H1 (cell line): ENCODE measurements around the gene POF1B. TPM values are rescaled to one million over a fixed set of nuclear protein-coding genes. Genes with fewer than 3 reads are reported as not detected.

Experiments used
- CTCF ChIA-PET: fragments of 300-600 bp; sonication (Branson Sonifier 250); formaldehyde crosslinking; loops from one replicate; lab custom pipeline; 2021; ENCODE audit not compliant: partially characterized antibody; lab: Charles Lee
- POLR2A ChIA-PET: fragments of 300-600 bp; sonication (Branson Sonifier 250); formaldehyde crosslinking; loops from one replicate; lab custom pipeline; 2021; ENCODE audit warnings: inconsistent platforms; ENCODE audit not compliant: partially characterized antibody; lab: Charles Lee
- DNase-seq, 2 experiments: peaks; one replicate each; pipeline versions ENCODE4 v3.0.0 to v3.0.0-alpha.2; 2010 to 2022; ENCODE audit warnings: low spot score in 2 of 2, low read depth in 1 of 2, mixed read lengths in 1 of 2
- FAIRE-seq: peaks from 2 replicates; lab custom pipeline; 2011; peaks lifted over from hg19 to GRCh38; lab: Jason Lieb, UNC
- H2AFZ ChIP-seq: 2 replicates; pipeline ENCODE4 v1.8.1; 2012; ENCODE audit warnings: low read length, inconsistent platforms
- H2AK5ac ChIP-seq: 2 replicates; pipeline ENCODE4 v1.6.1; 2013; ENCODE audit warnings: low read depth, low read length
- H2BK120ac ChIP-seq: replicated peaks from 2 replicates; pipeline ENCODE3; 2013; ENCODE audit warnings: low read depth, low read length, inconsistent platforms
- H2BK12ac ChIP-seq: 2 replicates; pipeline ENCODE4 v1.6.1; 2013; ENCODE audit warnings: low read depth, low read length
- H2BK15ac ChIP-seq: 2 replicates; pipeline ENCODE4 v1.6.1; 2013; ENCODE audit warnings: low read length
- H2BK20ac ChIP-seq: 2 replicates; pipeline ENCODE4 v1.6.1; 2013; ENCODE audit warnings: low read length
- H2BK5ac ChIP-seq: 2 replicates; pipeline ENCODE4 v1.6.1; 2013; ENCODE audit warnings: low read depth, low read length
- H3K14ac ChIP-seq: 2 replicates; pipeline ENCODE4 v1.6.1; 2013; ENCODE audit warnings: inconsistent platforms; ENCODE audit not compliant: insufficient read length
- H3K18ac ChIP-seq: 2 replicates; pipeline ENCODE4 v1.6.1; 2013; ENCODE audit warnings: low read length; ENCODE audit errors: extremely low read depth
- H3K23ac ChIP-seq: 2 replicates; pipeline ENCODE4 v1.6.1; 2013; ENCODE audit warnings: inconsistent platforms; ENCODE audit not compliant: insufficient read length
- H3K23me2 ChIP-seq: 2 replicates; pipeline ENCODE4 v1.6.1; 2013; ENCODE audit warnings: low read depth, low read length
- H3K27ac ChIP-seq: 2 replicates; pipeline ENCODE4 v1.6.1; 2011; ENCODE audit warnings: low read depth, low read length, inconsistent platforms
- H3K27me3 ChIP-seq, 4 experiments: replicated peaks in 1 of 4; 1 replicate in 1 of 4; 2 replicates in 3 of 4; pipeline versions ENCODE4 v1.6.1 to v1.8.1; 2011 to 2013; ENCODE audit warnings: low read length in 3 of 4, mild to moderate bottlenecking in 3 of 4, inconsistent platforms in 2 of 4, mixed read lengths in 2 of 4, moderate library complexity in 1 of 4; ENCODE audit not compliant: control insufficient read depth in 3 of 4, insufficient read depth in 3 of 4; ENCODE audit errors: extremely low read depth in 1 of 4
- H3K36me3 ChIP-seq, 4 experiments: 2 replicates each; pipeline versions ENCODE4 v1.6.1 to v1.8.1; 2011 to 2013; ENCODE audit warnings: mild to moderate bottlenecking in 4 of 4, low read length in 3 of 4, moderate library complexity in 2 of 4, control low read depth in 1 of 4, inconsistent platforms in 1 of 4; ENCODE audit not compliant: insufficient read depth in 4 of 4, control insufficient read depth in 2 of 4
- H3K4ac ChIP-seq: replicated peaks from 2 replicates; pipeline ENCODE3; 2013; ENCODE audit warnings: low read length, low read depth, mixed read lengths, inconsistent platforms; ENCODE audit not compliant: insufficient read length
- H3K4me1 ChIP-seq, 4 experiments: replicated peaks in 1 of 4; 1 replicate in 1 of 4; 2 replicates in 3 of 4; pipeline versions ENCODE4 v1.6.1 to v1.8.1; 2011 to 2013; ENCODE audit warnings: low read length in 3 of 4, inconsistent platforms in 2 of 4, mixed read lengths in 1 of 4; ENCODE audit not compliant: insufficient read depth in 4 of 4, control insufficient read depth in 3 of 4
- H3K4me2 ChIP-seq, 2 experiments: 2 replicates each; pipeline versions ENCODE4 v1.6.1 to v1.8.1; 2011 to 2013; ENCODE audit warnings: low read depth in 2 of 2, low read length in 2 of 2, control low read depth in 1 of 2, inconsistent platforms in 1 of 2, mild to moderate bottlenecking in 1 of 2; ENCODE audit not compliant: insufficient read depth in 1 of 2
- H3K4me3 ChIP-seq, 4 experiments: fragments of 200-600, 300-600 bp in 1 of 4; sonication (generic), shearing (Covaris generic), sonication (Bioruptor Twin) in 1 of 4; 2 replicates each; pipeline versions ENCODE4 v1.5.1 to v1.8.1; 2011 to 2016; ENCODE audit warnings: low read length in 4 of 4, low read depth in 3 of 4, control low read depth in 2 of 4, inconsistent platforms in 2 of 4, mild to moderate bottlenecking in 2 of 4, mixed read lengths in 1 of 4, moderate library complexity in 1 of 4; ENCODE audit not compliant: insufficient read depth in 2 of 4; ENCODE audit errors: extremely low read depth in 1 of 4
- H3K56ac ChIP-seq: replicated peaks from 2 replicates; pipeline ENCODE3; 2013; ENCODE audit warnings: low read depth, mild to moderate bottlenecking, mixed read lengths, low read length, inconsistent platforms; ENCODE audit not compliant: insufficient read length
- H3K79me1 ChIP-seq: 2 replicates; pipeline ENCODE4 v1.6.1; 2013; ENCODE audit warnings: low read depth, low read length, control low read depth
- H3K79me2 ChIP-seq, 2 experiments: 2 replicates each; pipeline versions ENCODE4 v1.6.1 to v1.8.1; 2012 to 2013; ENCODE audit warnings: low read length in 2 of 2, mild to moderate bottlenecking in 2 of 2, inconsistent platforms in 1 of 2; ENCODE audit not compliant: insufficient read depth in 2 of 2, control insufficient read depth in 1 of 2
- H3K9ac ChIP-seq, 4 experiments: replicated peaks in 1 of 4; 1 replicate in 1 of 4; 2 replicates in 3 of 4; pipeline versions ENCODE4 v1.6.1 to v1.8.1; 2011 to 2013; ENCODE audit warnings: low read depth in 3 of 4, low read length in 3 of 4, control low read depth in 2 of 4, mild to moderate bottlenecking in 2 of 4, moderate library complexity in 2 of 4, inconsistent platforms in 1 of 4; ENCODE audit errors: extremely low read depth in 1 of 4
- H3K9me3 ChIP-seq, 2 experiments: 2 replicates each; pipeline versions ENCODE4 v1.6.1 to v1.8.1; 2012 to 2013; ENCODE audit warnings: mild to moderate bottlenecking in 2 of 2, moderate library complexity in 2 of 2, control low read depth in 1 of 2, inconsistent platforms in 1 of 2, low read depth in 1 of 2, low read length in 1 of 2, mixed read lengths in 1 of 2; ENCODE audit not compliant: insufficient read depth in 2 of 2
- H4K20me1 ChIP-seq, 2 experiments: replicated peaks in 1 of 2; 2 replicates each; pipeline versions ENCODE3 to v1.8.1; 2011 to 2013; ENCODE audit warnings: inconsistent platforms in 2 of 2, low read length in 2 of 2, mild to moderate bottlenecking in 1 of 2; ENCODE audit not compliant: insufficient read depth in 2 of 2, control insufficient read depth in 1 of 2
- H4K5ac ChIP-seq: 2 replicates; pipeline ENCODE4 v1.6.1; 2013; ENCODE audit warnings: low read length, low read depth, mixed read lengths, inconsistent platforms; ENCODE audit not compliant: insufficient read length
- H4K8ac ChIP-seq: 2 replicates; pipeline ENCODE4 v1.8.0; 2013; ENCODE audit warnings: mild to moderate bottlenecking, moderate library complexity, low read length, inconsistent platforms; ENCODE audit not compliant: insufficient read depth; ENCODE audit errors: extremely low read depth
- H4K91ac ChIP-seq: replicated peaks from 2 replicates; pipeline ENCODE3; 2013; ENCODE audit warnings: low read length, mixed read lengths, inconsistent platforms; ENCODE audit not compliant: insufficient read length
- BRCA1 ChIP-seq: IDR thresholded peaks from 2 replicates; pipeline ENCODE4 v1.6.1; 2012; ENCODE audit warnings: low read depth, low read length, improper control_type of control experiment
- CHD1 ChIP-seq: IDR thresholded peaks from 2 replicates; pipeline ENCODE4 v1.6.1; 2012; ENCODE audit warnings: low read depth, low read length, improper control_type of control experiment
- EP300 ChIP-seq, 2 experiments: IDR thresholded peaks; 1 replicate in 1 of 2; 2 replicates in 1 of 2; pipeline ENCODE4 v1.6.1; 2011 to 2012; ENCODE audit warnings: low read depth in 2 of 2, low read length in 2 of 2, mild to moderate bottlenecking in 2 of 2, borderline replicate concordance in 1 of 2, inconsistent platforms in 1 of 2, moderate library complexity in 1 of 2
- PHF8 ChIP-seq: fragments of 200-600 bp; sonication (generic); conservative IDR thresholded peaks from 2 replicates; pipeline ENCODE4 v1.7.1; 2012; ENCODE audit warnings: low read depth, mild to moderate bottlenecking, inconsistent platforms, low read length, moderate library complexity
- POU5F1 ChIP-seq: IDR thresholded peaks from 2 replicates; pipeline ENCODE4 v1.6.1; 2011; ENCODE audit warnings: low read depth, mild to moderate bottlenecking, low read length, moderate library complexity
- RFX5 ChIP-seq: IDR thresholded peaks from 2 replicates; pipeline ENCODE4 v1.6.1; 2011; ENCODE audit warnings: low read depth, low read length, improper control_type of control experiment, borderline replicate concordance
- SIRT6 ChIP-seq: IDR thresholded peaks from one replicate; pipeline ENCODE4 v1.7.1; 2012; ENCODE audit warnings: low read length, inconsistent platforms
- SP2 ChIP-seq: IDR thresholded peaks from 2 replicates; pipeline ENCODE4 v1.6.1; 2012; ENCODE audit warnings: mild to moderate bottlenecking, low read length, inconsistent platforms
- TBP ChIP-seq: IDR thresholded peaks from 2 replicates; pipeline ENCODE4 v1.6.1; 2011; ENCODE audit warnings: low read depth, low read length, improper control_type of control experiment
- polyA plus RNA-seq, 7 experiments: library from polyadenylated mRNA; depleted of rRNA in 3 of 7; stranded (reverse) in 5 of 7; unstranded in 2 of 7; fragments of >200 nt in 5 of 7; fragments of 200-250 nt in 2 of 7; gene quantifications; 1 replicate in 5 of 7; 2 replicates in 1 of 7; 4 replicates in 1 of 7; pipeline versions ENCODE4 v1.2.1 to v1.2.3, GENCODE V29; 2011 to 2013; ENCODE audit warnings: missing spikeins in 2 of 7, mixed read lengths in 2 of 7
- total RNA-seq: library from RNA; stranded (reverse); fragmentation: NEBNext Ultra II Directional; extraction: Animal tissue kit (Norgen Biotek cat#: 25700); gene quantifications from 2 replicates; pipeline ENCODE4 v1.2.1, GENCODE V29; 2021

POF1B gene
- total and polyA plus RNA-seq, 2 of the 8 experiments (the other 6 are each of a cell fraction or from before 2014, with no cell fraction given), result not detected

DNA sequence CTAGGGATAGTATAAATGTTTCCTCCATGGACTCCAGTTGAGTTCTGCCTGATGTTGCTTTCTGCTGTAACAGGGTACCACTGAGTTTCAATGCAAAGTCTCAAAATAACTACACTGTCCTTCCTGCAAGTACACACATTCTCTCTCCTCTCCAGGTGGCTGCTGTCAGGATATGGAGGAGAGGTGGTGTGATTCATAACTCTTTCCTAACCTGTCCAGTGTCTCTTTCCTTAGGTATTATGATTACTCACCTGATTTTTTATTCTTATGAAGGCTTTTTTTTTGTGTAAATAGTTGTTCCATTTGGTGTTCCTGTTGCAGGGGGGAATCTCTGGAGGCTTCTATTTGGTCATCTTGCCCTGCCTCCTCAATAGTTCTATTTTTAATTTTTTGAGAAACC is 39.8 kb upstream of the POF1B start:
- DNase-seq, result no peak
- ChIA-PET CTCF (no interaction called here), POLR2A (no interaction called here)
- Histone ChIP-seq H3K79me1 (no peaks in the 10 kb centered on the region), H3K4ac (no peak overlapping the region), H2BK120ac (no peak overlapping the region), H3K9ac (no peak overlapping the region), H3K23ac (no peak overlapping the region), H2BK5ac (no peak overlapping the region), H3K79me2 (no peaks in the 10 kb centered on the region), H3K23me2 (no peaks in the 10 kb centered on the region), H3K27ac (no peak overlapping the region), H3K36me3 (no peaks in the 10 kb centered on the region), H3K4me3 (no peak overlapping the region), H3K9me3 (no peaks in the 10 kb centered on the region), H4K8ac (no peak overlapping the region), H3K14ac (no peak overlapping the region), H2BK12ac (no peak overlapping the region), H2AFZ (no peak overlapping the region), H4K91ac (no peak overlapping the region), H4K5ac (no peak overlapping the region), H2BK20ac (no peak overlapping the region), H4K20me1 (no peaks in the 10 kb centered on the region), H3K56ac (no peak overlapping the region), H2AK5ac (no peak overlapping the region), H3K4me2 (no peak overlapping the region), H3K4me1 (no peaks in the 10 kb centered on the region), H2BK15ac (no peak overlapping the region), H3K18ac (no peak overlapping the region), H3K27me3 (no peaks in the 10 kb centered on the region)
- no peak for FAIRE-seq
- TF ChIP-seq EP300 (IDR thresholded peaks at IDR 0.05; ENCODE audit: borderline replicate concordance in 1 of 2, low read depth in 2 of 2, low read length in 2 of 2) (no peak), POU5F1 (no peak), TBP (no peak), RFX5 (no peak), SIRT6 (no peak), CHD1 (no peak), PHF8 (no peak), BRCA1 (no peak), SP2 (no peak)
